H1 (cell line): ENCODE measurements around the gene IGF2R. TPM values are rescaled to one million over a fixed set of nuclear protein-coding genes. Genes with fewer than 3 reads are reported as not detected.
A peak's percentile ranks its signal among the peaks of the same experiment; 100 is the strongest.

Experiments used
- CTCF ChIA-PET: fragments of 300-600 bp; sonication (Branson Sonifier 250); formaldehyde crosslinking; loops from one replicate; lab custom pipeline; 2021; ENCODE audit not compliant: partially characterized antibody; lab: Charles Lee
- POLR2A ChIA-PET: fragments of 300-600 bp; sonication (Branson Sonifier 250); formaldehyde crosslinking; loops from one replicate; lab custom pipeline; 2021; ENCODE audit warnings: inconsistent platforms; ENCODE audit not compliant: partially characterized antibody; lab: Charles Lee
- DNase-seq, 2 experiments: peaks; one replicate each; pipeline versions ENCODE4 v3.0.0 to v3.0.0-alpha.2; 2010 to 2022; ENCODE audit warnings: low spot score in 2 of 2, low read depth in 1 of 2, mixed read lengths in 1 of 2
- FAIRE-seq: peaks from 2 replicates; lab custom pipeline; 2011; peaks lifted over from hg19 to GRCh38; lab: Jason Lieb, UNC
- H2AFZ ChIP-seq: 2 replicates; pipeline ENCODE4 v1.8.1; 2012; ENCODE audit warnings: low read length, inconsistent platforms
- H2AK5ac ChIP-seq: 2 replicates; pipeline ENCODE4 v1.6.1; 2013; ENCODE audit warnings: low read depth, low read length
- H2BK120ac ChIP-seq: replicated peaks from 2 replicates; pipeline ENCODE3; 2013; ENCODE audit warnings: low read depth, low read length, inconsistent platforms
- H2BK12ac ChIP-seq: 2 replicates; pipeline ENCODE4 v1.6.1; 2013; ENCODE audit warnings: low read depth, low read length
- H2BK15ac ChIP-seq: 2 replicates; pipeline ENCODE4 v1.6.1; 2013; ENCODE audit warnings: low read length
- H2BK20ac ChIP-seq: 2 replicates; pipeline ENCODE4 v1.6.1; 2013; ENCODE audit warnings: low read length
- H2BK5ac ChIP-seq: 2 replicates; pipeline ENCODE4 v1.6.1; 2013; ENCODE audit warnings: low read depth, low read length
- H3K14ac ChIP-seq: 2 replicates; pipeline ENCODE4 v1.6.1; 2013; ENCODE audit warnings: inconsistent platforms; ENCODE audit not compliant: insufficient read length
- H3K18ac ChIP-seq: 2 replicates; pipeline ENCODE4 v1.6.1; 2013; ENCODE audit warnings: low read length; ENCODE audit errors: extremely low read depth
- H3K23ac ChIP-seq: 2 replicates; pipeline ENCODE4 v1.6.1; 2013; ENCODE audit warnings: inconsistent platforms; ENCODE audit not compliant: insufficient read length
- H3K23me2 ChIP-seq: 2 replicates; pipeline ENCODE4 v1.6.1; 2013; ENCODE audit warnings: low read depth, low read length
- H3K27ac ChIP-seq: 2 replicates; pipeline ENCODE4 v1.6.1; 2011; ENCODE audit warnings: low read depth, low read length, inconsistent platforms
- H3K27me3 ChIP-seq, 4 experiments: replicated peaks in 1 of 4; 1 replicate in 1 of 4; 2 replicates in 3 of 4; pipeline versions ENCODE4 v1.6.1 to v1.8.1; 2011 to 2013; ENCODE audit warnings: low read length in 3 of 4, mild to moderate bottlenecking in 3 of 4, inconsistent platforms in 2 of 4, mixed read lengths in 2 of 4, moderate library complexity in 1 of 4; ENCODE audit not compliant: control insufficient read depth in 3 of 4, insufficient read depth in 3 of 4; ENCODE audit errors: extremely low read depth in 1 of 4
- H3K36me3 ChIP-seq, 4 experiments: 2 replicates each; pipeline versions ENCODE4 v1.6.1 to v1.8.1; 2011 to 2013; ENCODE audit warnings: mild to moderate bottlenecking in 4 of 4, low read length in 3 of 4, moderate library complexity in 2 of 4, control low read depth in 1 of 4, inconsistent platforms in 1 of 4; ENCODE audit not compliant: insufficient read depth in 4 of 4, control insufficient read depth in 2 of 4
- H3K4ac ChIP-seq: replicated peaks from 2 replicates; pipeline ENCODE3; 2013; ENCODE audit warnings: low read length, low read depth, mixed read lengths, inconsistent platforms; ENCODE audit not compliant: insufficient read length
- H3K4me1 ChIP-seq, 4 experiments: replicated peaks in 1 of 4; 1 replicate in 1 of 4; 2 replicates in 3 of 4; pipeline versions ENCODE4 v1.6.1 to v1.8.1; 2011 to 2013; ENCODE audit warnings: low read length in 3 of 4, inconsistent platforms in 2 of 4, mixed read lengths in 1 of 4; ENCODE audit not compliant: insufficient read depth in 4 of 4, control insufficient read depth in 3 of 4
- H3K4me2 ChIP-seq, 2 experiments: 2 replicates each; pipeline versions ENCODE4 v1.6.1 to v1.8.1; 2011 to 2013; ENCODE audit warnings: low read depth in 2 of 2, low read length in 2 of 2, control low read depth in 1 of 2, inconsistent platforms in 1 of 2, mild to moderate bottlenecking in 1 of 2; ENCODE audit not compliant: insufficient read depth in 1 of 2
- H3K4me3 ChIP-seq, 4 experiments: fragments of 200-600, 300-600 bp in 1 of 4; sonication (generic), shearing (Covaris generic), sonication (Bioruptor Twin) in 1 of 4; 2 replicates each; pipeline versions ENCODE4 v1.5.1 to v1.8.1; 2011 to 2016; ENCODE audit warnings: low read length in 4 of 4, low read depth in 3 of 4, control low read depth in 2 of 4, inconsistent platforms in 2 of 4, mild to moderate bottlenecking in 2 of 4, mixed read lengths in 1 of 4, moderate library complexity in 1 of 4; ENCODE audit not compliant: insufficient read depth in 2 of 4; ENCODE audit errors: extremely low read depth in 1 of 4
- H3K56ac ChIP-seq: replicated peaks from 2 replicates; pipeline ENCODE3; 2013; ENCODE audit warnings: low read depth, mild to moderate bottlenecking, mixed read lengths, low read length, inconsistent platforms; ENCODE audit not compliant: insufficient read length
- H3K79me1 ChIP-seq: 2 replicates; pipeline ENCODE4 v1.6.1; 2013; ENCODE audit warnings: low read depth, low read length, control low read depth
- H3K79me2 ChIP-seq, 2 experiments: 2 replicates each; pipeline versions ENCODE4 v1.6.1 to v1.8.1; 2012 to 2013; ENCODE audit warnings: low read length in 2 of 2, mild to moderate bottlenecking in 2 of 2, inconsistent platforms in 1 of 2; ENCODE audit not compliant: insufficient read depth in 2 of 2, control insufficient read depth in 1 of 2
- H3K9ac ChIP-seq, 4 experiments: replicated peaks in 1 of 4; 1 replicate in 1 of 4; 2 replicates in 3 of 4; pipeline versions ENCODE4 v1.6.1 to v1.8.1; 2011 to 2013; ENCODE audit warnings: low read depth in 3 of 4, low read length in 3 of 4, control low read depth in 2 of 4, mild to moderate bottlenecking in 2 of 4, moderate library complexity in 2 of 4, inconsistent platforms in 1 of 4; ENCODE audit errors: extremely low read depth in 1 of 4
- H3K9me3 ChIP-seq, 2 experiments: 2 replicates each; pipeline versions ENCODE4 v1.6.1 to v1.8.1; 2012 to 2013; ENCODE audit warnings: mild to moderate bottlenecking in 2 of 2, moderate library complexity in 2 of 2, control low read depth in 1 of 2, inconsistent platforms in 1 of 2, low read depth in 1 of 2, low read length in 1 of 2, mixed read lengths in 1 of 2; ENCODE audit not compliant: insufficient read depth in 2 of 2
- H4K20me1 ChIP-seq, 2 experiments: replicated peaks in 1 of 2; 2 replicates each; pipeline versions ENCODE3 to v1.8.1; 2011 to 2013; ENCODE audit warnings: inconsistent platforms in 2 of 2, low read length in 2 of 2, mild to moderate bottlenecking in 1 of 2; ENCODE audit not compliant: insufficient read depth in 2 of 2, control insufficient read depth in 1 of 2
- H4K5ac ChIP-seq: 2 replicates; pipeline ENCODE4 v1.6.1; 2013; ENCODE audit warnings: low read length, low read depth, mixed read lengths, inconsistent platforms; ENCODE audit not compliant: insufficient read length
- H4K8ac ChIP-seq: 2 replicates; pipeline ENCODE4 v1.8.0; 2013; ENCODE audit warnings: mild to moderate bottlenecking, moderate library complexity, low read length, inconsistent platforms; ENCODE audit not compliant: insufficient read depth; ENCODE audit errors: extremely low read depth
- H4K91ac ChIP-seq: replicated peaks from 2 replicates; pipeline ENCODE3; 2013; ENCODE audit warnings: low read length, mixed read lengths, inconsistent platforms; ENCODE audit not compliant: insufficient read length
- CEBPB ChIP-seq: IDR thresholded peaks from 2 replicates; pipeline ENCODE4 v1.6.1; 2012; ENCODE audit warnings: low read depth, low read length
- CHD1 ChIP-seq: IDR thresholded peaks from 2 replicates; pipeline ENCODE4 v1.6.1; 2012; ENCODE audit warnings: low read depth, low read length, improper control_type of control experiment
- POU5F1 ChIP-seq: IDR thresholded peaks from 2 replicates; pipeline ENCODE4 v1.6.1; 2011; ENCODE audit warnings: low read depth, mild to moderate bottlenecking, low read length, moderate library complexity
- WGBS, 2 experiments: shearing (Covaris generic) in 1 of 2; methylation state at CpG; one replicate each; pipeline versions ENCODE4 v1.1.6 to v1.1.7; 2013 to 2015; ENCODE audit warnings: low lambda C conversion rate in 2 of 2, mixed read lengths in 2 of 2, inconsistent platforms in 1 of 2, low coverage in 1 of 2, missing lambda C conversion rate in 1 of 2; ENCODE audit not compliant: insufficient replicate concordance in 2 of 2, insufficient coverage in 1 of 2, insufficient read length in 1 of 2; ENCODE audit errors: extremely low coverage in 1 of 2, missing lambda C conversion rate in 1 of 2; 5-methylcytosine and 5-hydroxymethylcytosine counted together
- polyA plus RNA-seq, 7 experiments: library from polyadenylated mRNA; depleted of rRNA in 3 of 7; stranded (reverse) in 5 of 7; unstranded in 2 of 7; fragments of >200 nt in 5 of 7; fragments of 200-250 nt in 2 of 7; gene quantifications; 1 replicate in 5 of 7; 2 replicates in 1 of 7; 4 replicates in 1 of 7; pipeline versions ENCODE4 v1.2.1 to v1.2.3, GENCODE V29; 2011 to 2013; ENCODE audit warnings: missing spikeins in 2 of 7, mixed read lengths in 2 of 7
- total RNA-seq: library from RNA; stranded (reverse); fragmentation: NEBNext Ultra II Directional; extraction: Animal tissue kit (Norgen Biotek cat#: 25700); gene quantifications from 2 replicates; pipeline ENCODE4 v1.2.1, GENCODE V29; 2021
- TF ChIP-seq, protein P1 (sequence below): IDR thresholded peaks from 2 replicates; pipeline ENCODE4 v1.6.1; 2012; ENCODE audit warnings: inconsistent platforms

The IGF2R gene
- total and polyA plus RNA-seq, 2 of the 8 experiments (the other 6 are each of a cell fraction or from before 2014, with no cell fraction given), result 20.6 to 74.1 TPM

DNA sequence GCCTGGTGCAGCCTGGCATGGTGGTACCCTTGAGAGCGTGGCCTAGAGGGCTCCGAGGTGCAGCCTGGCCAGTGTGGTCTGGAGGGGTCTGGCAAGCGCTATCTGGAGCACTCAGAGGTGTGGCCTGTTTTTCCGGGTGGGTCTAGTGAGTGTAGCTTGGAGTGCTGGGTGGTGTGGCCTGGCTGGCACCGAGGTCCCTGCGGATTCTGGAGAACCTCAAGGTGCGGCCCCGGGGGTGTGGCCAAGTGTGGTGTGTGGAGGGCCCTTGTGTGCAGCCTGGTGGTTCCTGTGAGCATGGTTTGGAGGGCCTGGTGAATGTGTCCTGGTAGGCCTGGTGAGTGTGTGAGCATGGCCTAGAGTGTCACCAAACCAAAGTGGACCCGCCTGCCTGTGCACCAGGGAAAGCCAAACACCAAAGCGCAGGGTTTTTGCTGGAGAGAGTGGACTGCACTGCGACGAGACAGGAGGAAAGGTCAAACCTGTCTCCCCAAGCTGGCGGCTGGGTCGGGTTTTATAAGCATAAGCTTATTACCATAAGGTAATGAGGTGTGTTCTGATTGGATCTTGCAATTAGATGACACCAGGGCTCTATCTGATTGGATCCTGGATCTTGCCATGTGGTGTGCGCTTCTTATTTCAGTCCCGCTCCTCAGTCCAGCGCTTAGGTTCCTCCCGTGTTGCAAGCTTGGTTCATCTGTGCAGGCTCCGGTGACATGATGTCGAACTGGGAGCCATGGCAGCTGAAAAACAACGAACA, 35.7 kb downstream of the IGF2R start:
- peaks cover 0 to 15% (median 1%) of the 10 kb centered on the region in 4 experiments; a peak in 3 of 8 replicates for H3K36me3 ChIP-seq
- no peak overlapping the region for H4K5ac ChIP-seq
- H3K79me1 ChIP-seq, result peaks cover 5% of the 10 kb centered on the region; the same call in 1 of the 2 replicates
- TF ChIP-seq, protein P1, sequence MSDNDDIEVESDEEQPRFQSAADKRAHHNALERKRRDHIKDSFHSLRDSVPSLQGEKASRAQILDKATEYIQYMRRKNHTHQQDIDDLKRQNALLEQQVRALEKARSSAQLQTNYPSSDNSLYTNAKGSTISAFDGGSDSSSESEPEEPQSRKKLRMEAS, result no peak
- TF ChIP-seq CHD1 (no peak), POU5F1 (no peak), CEBPB (no peak)
- no peak overlapping the region for H3K9ac ChIP-seq
- no peaks in the 10 kb centered on the region for H3K27me3 ChIP-seq
- H2BK5ac ChIP-seq, result 0 out of 2 replicates have a peak overlapping the region, but pooled peaks have one; percentile 35
- H3K23me2 ChIP-seq, result peaks cover 2% of the 10 kb centered on the region; the same call in 1 of the 2 replicates
- no peak overlapping the region for H2BK120ac ChIP-seq
- H3K4me2 ChIP-seq, result peak overlapping the region in 1 of 2 experiments; percentile 39; a peak in 1 of 4 replicates
- no peak overlapping the region for H3K4ac ChIP-seq
- peaks cover 0 to 15% of the 10 kb centered on the region in 2 experiments for H4K20me1 ChIP-seq
- no peak overlapping the region for H3K27ac ChIP-seq
- CTCF ChIA-PET, result no interaction called here
- FAIRE-seq, result no peak
- H2BK20ac ChIP-seq, result no peak overlapping the region
- no peak overlapping the region for H3K4me3 ChIP-seq
- H4K8ac ChIP-seq, result no peak overlapping the region
- H2BK12ac ChIP-seq, result no peak overlapping the region
- no peak overlapping the region for H3K23ac ChIP-seq
- 96% methylated on average over 21 of the region's 21 CpGs; no CpG with 5 or more reads in 1 of the 2 experiments for WGBS, 2 experiments
- H2BK15ac ChIP-seq, result no peak overlapping the region
- H3K4me1 ChIP-seq, result no peaks in the 10 kb centered on the region; a peak in 2 of 7 replicates
- no peak for DNase-seq
- H2AK5ac ChIP-seq, result no peak overlapping the region; the same call in 1 of the 2 replicates
- H3K9me3 ChIP-seq, result peaks cover 0 to 23% of the 10 kb centered on the region in 2 experiments; a peak in 2 of 4 replicates
- no peak overlapping the region for H3K14ac ChIP-seq
- H3K18ac ChIP-seq, result no peak overlapping the region
- H3K79me2 ChIP-seq, result peaks cover 0 to 81% of the 10 kb centered on the region in 2 experiments; a peak in 2 of 4 replicates
- H4K91ac ChIP-seq, result no peak overlapping the region
- no peak overlapping the region for H3K56ac ChIP-seq
- H2AFZ ChIP-seq, result no peak overlapping the region
- POLR2A ChIA-PET, result no interaction called here
